GM12878 (cell line): ENCODE data around the gene APOA5. TPM values are rescaled to one million over a fixed set of nuclear protein-coding genes. Genes with fewer than 3 reads are reported as not detected.

Experiments used
- ATAC-seq: fragments of 200-7000 bp; cut with Tn5 transposase; 3 replicates; pipeline ENCODE4 v1.9.1; 2020; ENCODE audit warnings: mild to moderate bottlenecking, moderate library complexity
- BruUV-seq: library from RNA; stranded (reverse); fragments of 400-500 nt; replicated peaks from 2 replicates; lab custom pipeline; 2021; lab: Mats Ljungman, UMichigan
- CTCF ChIA-PET: fragments of 300-600 bp; sonication (Branson Sonifier 250); formaldehyde crosslinking; extraction: SDS; loops from one replicate; lab custom pipeline; 2021; ENCODE audit warnings: inconsistent platforms; lab: Yijun Ruan, JAX
- POLR2A ChIA-PET: fragments of 350-600 bp; formaldehyde crosslinking; extraction: SDS; loops from one replicate; lab custom pipeline; 2021; ENCODE audit warnings: inconsistent platforms; lab: Charles Lee
- RAD21 ChIA-PET: fragments of 300-600 bp; sonication (Branson Sonifier 250); formaldehyde crosslinking; loops from one replicate; lab custom pipeline; 2023; ENCODE audit warnings: antibody characterized with exemption; ENCODE audit not compliant: unreplicated experiment; lab: Charles Lee
- SMC1A ChIA-PET: fragments of 300-600 bp; sonication (Branson Sonifier 250); formaldehyde crosslinking; loops from one replicate; lab custom pipeline; 2023; ENCODE audit not compliant: unreplicated experiment, uncharacterized antibody; lab: Charles Lee
- DNase-seq: peaks from one replicate; pipeline ENCODE4 v3.0.0-alpha.2; 2011; ENCODE audit warnings: low read depth, low spot score
- FAIRE-seq: peaks from 3 replicates; lab custom pipeline; 2011; peaks lifted over from hg19 to GRCh38; lab: Jason Lieb, UNC
- H2AFZ ChIP-seq: 2 replicates; pipeline ENCODE4 v1.6.0; 2011; ENCODE audit warnings: low read depth, low read length, control low read depth; ENCODE audit not compliant: control insufficient read depth
- H3K27ac ChIP-seq: 2 replicates; pipeline ENCODE4 v1.5.1; 2011; ENCODE audit warnings: control low read depth; ENCODE audit not compliant: control insufficient read depth, insufficient read depth
- H3K27me3 ChIP-seq, 2 experiments: replicated peaks in 1 of 2; 2 replicates each; pipeline versions ENCODE4 v1.6.0 to v1.6.1; 2011; ENCODE audit warnings: low read length in 1 of 2; ENCODE audit not compliant: control insufficient read depth in 2 of 2, insufficient read depth in 2 of 2
- H3K36me3 ChIP-seq, 2 experiments: 2 replicates each; pipeline ENCODE4 v1.5.1; 2011; ENCODE audit warnings: low read length in 1 of 2; ENCODE audit not compliant: control insufficient read depth in 2 of 2, insufficient read depth in 2 of 2
- H3K4me1 ChIP-seq: 2 replicates; pipeline ENCODE4 v1.6.1; 2011; ENCODE audit warnings: mild to moderate bottlenecking, low read length, moderate library complexity, mixed read lengths; ENCODE audit not compliant: control insufficient read depth, insufficient read depth
- H3K4me2 ChIP-seq: 2 replicates; pipeline ENCODE4 v1.6.0; 2011; ENCODE audit warnings: control low read depth; ENCODE audit not compliant: control insufficient read depth, insufficient read depth
- H3K4me3 ChIP-seq: fragments of 200-600 bp; sonication (generic); 2 replicates; pipeline ENCODE4 v1.5.1; 2016
- H3K79me2 ChIP-seq: 2 replicates; pipeline ENCODE4 v1.6.0; 2011; ENCODE audit warnings: low read length; ENCODE audit not compliant: control insufficient read depth, insufficient read depth
- H3K9ac ChIP-seq: 2 replicates; pipeline ENCODE4 v1.8.0; 2011; ENCODE audit warnings: low read length, control low read depth, mixed read lengths; ENCODE audit not compliant: control insufficient read depth, insufficient read depth
- H3K9me3 ChIP-seq: replicated peaks from 3 replicates; pipeline ENCODE4 v1.5.1; 2011; ENCODE audit warnings: mild to moderate bottlenecking, low read length; ENCODE audit not compliant: control insufficient read depth, insufficient read depth
- H4K20me1 ChIP-seq: 2 replicates; pipeline ENCODE4 v1.6.0; 2011; ENCODE audit not compliant: control insufficient read depth, insufficient read depth
- CBX3 ChIP-seq: fragments of 200-600 bp; sonication (generic); IDR thresholded peaks from 2 replicates; pipeline ENCODE4 v1.6.1; 2016; ENCODE audit warnings: low read depth, borderline replicate concordance
- E2F4 ChIP-seq: IDR thresholded peaks from 2 replicates; pipeline ENCODE4 v1.6.1; 2012; ENCODE audit warnings: low read depth, low read length, improper control_type of control experiment
- EGR1 ChIP-seq, 2 experiments: IDR thresholded peaks; 1 replicate in 1 of 2; 2 replicates in 1 of 2; pipeline ENCODE4 v1.6.1; 2011 to 2012; ENCODE audit warnings: low read depth in 2 of 2, low read length in 2 of 2, borderline replicate concordance in 1 of 2, mild to moderate bottlenecking in 1 of 2, moderate library complexity in 1 of 2
- ZNF217 ChIP-seq: fragments of 450-650 bp; IDR thresholded peaks from 2 replicates; pipeline ENCODE4 v1.6.1; 2017; ENCODE audit warnings: antibody characterized with exemption, mild to moderate bottlenecking
- WGBS: methylation state at CpG from one replicate; pipeline ENCODE4 v1.1.6; 2016; ENCODE audit warnings: low lambda C conversion rate; ENCODE audit not compliant: insufficient replicate concordance, insufficient coverage; ENCODE audit errors: missing lambda C conversion rate; 5-methylcytosine and 5-hydroxymethylcytosine counted together
- in situ Hi-C: fragments of 300-500 bp; cut with MboI; formaldehyde crosslinking; loops from 9 replicates; pipeline ENCODE4 v1.14.3; 2018; ENCODE audit warnings: mixed read lengths
- intact Hi-C: fragments of 100-400 bp; cut with micrococcal nuclease; formaldehyde crosslinking; loops from one replicate; pipeline ENCODE4 v1.14.2; 2022; ENCODE audit not compliant: unreplicated experiment
- polyA plus RNA-seq, 11 experiments: library from polyadenylated mRNA; depleted of rRNA in 4 of 11; unstranded in 6 of 11; stranded (reverse) in 5 of 11; fragments of >200 nt; fragmentation: Nextera tagmentation in 4 of 11; fragmentation: Illumina TruSeq in 1 of 11; extraction: Ambion mirVana in 4 of 11; extraction: Trizol in 1 of 11; gene quantifications; 1 replicate in 1 of 11; 2 replicates in 10 of 11; pipeline versions ENCODE4 v1.2.1 to v1.2.3, GENCODE V29; 2011 to 2016; ENCODE audit warnings: inconsistent platforms in 2 of 11, missing spikeins in 2 of 11, low read depth in 1 of 11
- total RNA-seq, 4 experiments: library from RNA; depleted of rRNA in 3 of 4; stranded (reverse); fragments of >200 nt in 3 of 4; fragmentation: Illumina TruSeq in 1 of 4; extraction: Trizol in 1 of 4; gene quantifications; 2 replicates each; pipeline versions ENCODE4 v1.2.1 to v1.2.3, GENCODE V29; 2013 to 2021
- TF ChIP-seq, protein P1 (sequence below): IDR thresholded peaks from 2 replicates; pipeline ENCODE4 v1.6.1; 2011; ENCODE audit warnings: mild to moderate bottlenecking, low read depth, low read length, moderate library complexity; ENCODE audit not compliant: insufficient replicate concordance
- TF ChIP-seq, protein P2 (sequence below): fragments of 450-650 bp; formaldehyde crosslinking; IDR thresholded peaks from 2 replicates; pipeline ENCODE4 v1.4.0; 2020; ENCODE audit warnings: mild to moderate bottlenecking, moderate library complexity
- TF ChIP-seq, protein P3 (sequence below): IDR thresholded peaks from 2 replicates; pipeline ENCODE4 v1.6.1; 2011; ENCODE audit warnings: low read depth, mild to moderate bottlenecking, low read length, moderate library complexity, borderline replicate concordance; ENCODE audit errors: extremely low read depth

APOA5 gene
- total and polyA plus RNA-seq, 10 of the 15 experiments (the other 5 are each of a cell fraction or from before 2014, with no cell fraction given): 0.15 TPM; not detected in 9

GRCh38 chr11:116787786-116788486 is 3.7 kb downstream of the APOA5 start, which contains the start of gene ZPR1 (continued):
- TF ChIP-seq, protein P1, sequence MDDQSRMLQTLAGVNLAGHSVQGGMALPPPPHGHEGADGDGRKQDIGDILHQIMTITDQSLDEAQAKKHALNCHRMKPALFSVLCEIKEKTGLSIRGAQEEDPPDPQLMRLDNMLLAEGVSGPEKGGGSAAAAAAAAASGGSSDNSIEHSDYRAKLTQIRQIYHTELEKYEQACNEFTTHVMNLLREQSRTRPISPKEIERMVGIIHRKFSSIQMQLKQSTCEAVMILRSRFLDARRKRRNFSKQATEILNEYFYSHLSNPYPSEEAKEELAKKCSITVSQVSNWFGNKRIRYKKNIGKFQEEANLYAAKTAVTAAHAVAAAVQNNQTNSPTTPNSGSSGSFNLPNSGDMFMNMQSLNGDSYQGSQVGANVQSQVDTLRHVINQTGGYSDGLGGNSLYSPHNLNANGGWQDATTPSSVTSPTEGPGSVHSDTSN: peak; percentile 67
- TF ChIP-seq EGR1 (IDR thresholded peaks at IDR 0.05; ENCODE audit: borderline replicate concordance in 1 of 2, low read depth in 2 of 2, low read length in 2 of 2): no peak
- TF ChIP-seq E2F4: no peak
- TF ChIP-seq CBX3: no peak

DNA sequence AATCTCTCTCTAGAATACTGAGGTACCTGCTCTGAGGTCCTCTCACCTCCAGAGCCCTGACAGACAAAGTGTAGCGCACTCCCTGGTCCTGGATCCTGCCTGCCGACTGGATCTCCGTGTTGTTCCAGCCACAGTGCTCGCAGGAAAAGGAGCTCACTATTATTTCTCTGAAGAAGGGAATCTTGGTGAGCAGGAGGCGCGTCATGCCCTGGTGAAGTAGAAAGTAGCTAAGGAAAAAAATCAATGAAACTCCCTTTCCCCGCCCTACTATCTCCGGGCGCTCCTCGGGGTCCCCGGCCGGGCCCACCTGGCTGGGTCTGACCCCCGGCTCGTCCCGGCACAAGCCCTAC is 4.3 kb downstream of the APOA5 start:
- no peaks in the 10 kb centered on the region for H4K20me1 ChIP-seq
- intact Hi-C loops: no loop called here
- ChIA-PET SMC1A (interaction anchor here (0.6 to 7.5 kb wide), 16 partner anchors 11 to 393 kb away, joined by 3 to 46 read pairs (median 4); no protein-coding TSS in a partner anchor), CTCF (interaction anchor here (0.5 to 10.9 kb wide), 7 partner anchors 25 to 393 kb away, joined by 3 to 183 read pairs (median 3); partner anchors contain the start of gene APOA1), RAD21 (interaction anchor here (0.7 to 3.3 kb wide), 5 partner anchors 14 to 391 kb away, joined by 3 to 20 read pairs (median 7); partner anchors contain the start of genes BUD13 and SIDT2), POLR2A (interaction anchor here (1.0 to 3.4 kb wide), 9 partner anchors 11 to 540 kb away, joined by 3 to 28 read pairs (median 3); partner anchors contain the start of genes BUD13 and CEP164)
- peak overlapping the region; percentile 72 for H3K27ac ChIP-seq
- WGBS: 2% methylated on average over 15 of the region's 15 CpGs
- ATAC-seq (peak; percentile 27), FAIRE-seq (no peak), DNase-seq (no peak)
- H3K4me1 ChIP-seq: peaks cover 18% of the 10 kb centered on the region
- BruUV-seq: no TSS peak
- H3K4me2 ChIP-seq: peak overlapping the region; percentile 94
- peak overlapping the region; percentile 92 for H3K9ac ChIP-seq
- peak overlapping the region; percentile 99 for H2AFZ ChIP-seq
- H3K4me3 ChIP-seq: peak overlapping the region; percentile 96
- in situ Hi-C loops: loop anchor here (5.0 kb wide), 1 partner anchor 315 kb away; no protein-coding TSS in a partner anchor
- peaks cover 20% of the 10 kb centered on the region for H3K79me2 ChIP-seq
- H3K9me3 ChIP-seq: no peaks in the 10 kb centered on the region
- H3K36me3 ChIP-seq: peaks cover 9 to 29% of the 10 kb centered on the region in 2 experiments
- TF ChIP-seq, protein P2, sequence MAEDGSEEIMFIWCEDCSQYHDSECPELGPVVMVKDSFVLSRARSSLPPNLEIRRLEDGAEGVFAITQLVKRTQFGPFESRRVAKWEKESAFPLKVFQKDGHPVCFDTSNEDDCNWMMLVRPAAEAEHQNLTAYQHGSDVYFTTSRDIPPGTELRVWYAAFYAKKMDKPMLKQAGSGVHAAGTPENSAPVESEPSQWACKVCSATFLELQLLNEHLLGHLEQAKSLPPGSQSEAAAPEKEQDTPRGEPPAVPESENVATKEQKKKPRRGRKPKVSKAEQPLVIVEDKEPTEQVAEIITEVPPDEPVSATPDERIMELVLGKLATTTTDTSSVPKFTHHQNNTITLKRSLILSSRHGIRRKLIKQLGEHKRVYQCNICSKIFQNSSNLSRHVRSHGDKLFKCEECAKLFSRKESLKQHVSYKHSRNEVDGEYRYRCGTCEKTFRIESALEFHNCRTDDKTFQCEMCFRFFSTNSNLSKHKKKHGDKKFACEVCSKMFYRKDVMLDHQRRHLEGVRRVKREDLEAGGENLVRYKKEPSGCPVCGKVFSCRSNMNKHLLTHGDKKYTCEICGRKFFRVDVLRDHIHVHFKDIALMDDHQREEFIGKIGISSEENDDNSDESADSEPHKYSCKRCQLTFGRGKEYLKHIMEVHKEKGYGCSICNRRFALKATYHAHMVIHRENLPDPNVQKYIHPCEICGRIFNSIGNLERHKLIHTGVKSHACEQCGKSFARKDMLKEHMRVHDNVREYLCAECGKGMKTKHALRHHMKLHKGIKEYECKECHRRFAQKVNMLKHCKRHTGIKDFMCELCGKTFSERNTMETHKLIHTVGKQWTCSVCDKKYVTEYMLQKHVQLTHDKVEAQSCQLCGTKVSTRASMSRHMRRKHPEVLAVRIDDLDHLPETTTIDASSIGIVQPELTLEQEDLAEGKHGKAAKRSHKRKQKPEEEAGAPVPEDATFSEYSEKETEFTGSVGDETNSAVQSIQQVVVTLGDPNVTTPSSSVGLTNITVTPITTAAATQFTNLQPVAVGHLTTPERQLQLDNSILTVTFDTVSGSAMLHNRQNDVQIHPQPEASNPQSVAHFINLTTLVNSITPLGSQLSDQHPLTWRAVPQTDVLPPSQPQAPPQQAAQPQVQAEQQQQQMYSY (CRISPR knock-in tag): no peak
- TF ChIP-seq, protein P3, sequence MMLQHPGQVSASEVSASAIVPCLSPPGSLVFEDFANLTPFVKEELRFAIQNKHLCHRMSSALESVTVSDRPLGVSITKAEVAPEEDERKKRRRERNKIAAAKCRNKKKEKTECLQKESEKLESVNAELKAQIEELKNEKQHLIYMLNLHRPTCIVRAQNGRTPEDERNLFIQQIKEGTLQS: no peak
- TF ChIP-seq ZNF217: no peak
- no peaks in the 10 kb centered on the region for H3K27me3 ChIP-seq
